HL-60/S4 treated with phorbol 12-myristate 13-acetate at 8.2 ng/mL for 4 days and 3 days (cell line): ENCODE data around the gene ALG8.
"Not testable (repeated sequence)": the region's sequence is repeated elsewhere in the genome, so short reads cannot be mapped to it uniquely, and the experiment has no call there.

Source experiments
- in situ Hi-C: fragments of 300-500 bp; cut with MboI; formaldehyde crosslinking; loops from 2 replicates; pipeline ENCODE4 v1.15.0; 2022; ENCODE audit warnings: low sequenced_read_pairs

ALG8 gene

DNA sequence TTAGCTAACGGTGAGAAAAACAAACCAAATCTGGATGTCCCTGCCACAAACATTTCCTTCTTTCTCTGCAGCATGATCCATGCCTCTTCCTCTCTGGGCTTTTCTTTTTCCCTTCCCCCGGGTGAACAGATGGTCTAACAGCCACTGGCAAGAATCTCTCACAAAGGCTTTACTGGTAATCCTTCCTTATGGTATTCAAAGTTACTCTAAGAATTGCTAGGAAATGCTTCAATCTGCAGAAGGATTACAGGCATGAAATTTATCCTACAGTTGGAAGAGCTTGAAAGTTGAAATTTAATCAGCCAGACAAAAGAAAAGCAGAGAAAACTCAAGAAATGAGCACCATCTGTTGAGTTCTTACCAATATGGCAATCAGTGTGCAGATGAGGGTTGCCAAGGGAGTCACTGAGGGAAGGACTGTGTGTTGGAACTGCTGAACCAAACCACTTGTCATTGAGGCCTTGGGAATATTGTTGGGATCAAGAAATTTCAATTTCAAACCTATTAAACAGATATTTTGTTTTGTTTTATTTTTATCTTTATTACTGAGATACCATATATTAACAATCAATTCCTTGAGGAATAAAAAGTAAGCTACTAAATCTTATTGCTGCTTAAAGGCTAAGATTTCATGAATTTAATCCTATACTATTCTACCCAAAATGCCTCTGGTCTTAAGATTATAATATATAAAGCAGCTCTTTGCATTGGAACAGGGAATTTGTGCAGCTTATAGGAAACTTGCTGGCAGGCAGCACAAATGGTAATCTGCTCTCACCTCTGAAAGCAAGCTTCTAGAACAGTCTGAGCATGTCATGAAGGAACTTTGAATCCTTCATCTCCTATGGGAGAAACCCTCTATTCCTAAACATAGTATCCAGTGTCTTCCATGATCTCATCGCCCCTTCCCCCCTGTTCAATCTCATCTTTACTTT lies 30.1 kb downstream of the ALG8 start:
- in situ Hi-C loops: no loop called here

DNA sequence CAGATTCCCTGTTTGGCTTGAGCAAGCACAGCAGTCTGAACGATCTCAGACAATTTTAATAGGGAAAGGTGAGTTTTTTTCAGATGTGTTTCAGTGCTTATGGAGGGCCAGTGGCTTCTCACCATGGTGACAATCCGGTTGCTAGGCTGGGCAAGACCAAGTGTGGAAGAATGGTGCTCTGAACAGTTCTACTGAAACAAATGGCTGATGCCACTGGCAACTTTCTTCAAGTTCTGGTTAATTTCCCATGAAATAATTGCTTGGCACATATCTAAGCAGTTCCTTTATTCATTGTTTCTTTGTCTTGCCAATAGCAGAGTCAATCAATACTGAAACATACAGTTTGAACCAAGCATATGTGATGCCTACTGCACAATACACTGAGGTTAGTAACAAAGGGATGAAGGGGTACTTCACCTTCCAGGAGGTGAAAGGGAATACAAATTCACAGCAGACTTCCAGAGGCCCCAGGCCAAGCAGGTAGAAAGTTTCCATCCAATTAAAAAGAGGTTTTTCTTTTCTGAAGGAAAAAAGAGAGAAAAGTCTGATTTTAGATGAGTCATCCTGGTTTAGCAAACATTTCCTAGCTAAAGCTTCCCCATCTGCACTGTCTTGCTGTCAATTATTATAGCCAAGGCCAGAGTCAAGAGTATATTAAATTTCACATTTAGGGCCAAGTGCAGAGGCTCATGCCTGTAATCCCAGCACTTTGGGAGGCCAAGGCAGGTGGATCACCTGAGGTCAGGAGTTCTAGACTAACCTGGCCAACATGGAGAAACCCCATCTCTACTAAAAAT lies 38.6 kb downstream of the ALG8 start:
- in situ Hi-C loops: no loop called here

DNA sequence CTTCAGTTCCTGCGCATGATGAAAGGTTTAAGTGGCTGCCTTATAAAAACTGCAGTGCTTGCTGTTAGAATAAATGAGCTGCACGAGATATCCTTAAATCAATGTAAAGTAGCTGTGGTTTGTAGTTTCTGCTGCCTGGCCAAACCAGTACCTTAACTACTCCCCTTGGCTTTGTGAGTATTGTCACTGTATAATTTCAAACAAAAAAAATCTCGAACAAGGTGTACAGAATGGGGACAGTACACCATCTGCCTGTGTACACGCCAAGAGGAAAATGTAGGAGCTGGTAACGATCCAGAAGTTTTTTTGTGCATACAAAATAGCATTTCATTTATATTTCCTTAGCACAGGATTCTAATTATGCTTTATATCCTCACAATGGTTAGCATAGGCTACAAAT lies 39.2 kb downstream of the ALG8 start:
- in situ Hi-C loops: no loop called here

DNA sequence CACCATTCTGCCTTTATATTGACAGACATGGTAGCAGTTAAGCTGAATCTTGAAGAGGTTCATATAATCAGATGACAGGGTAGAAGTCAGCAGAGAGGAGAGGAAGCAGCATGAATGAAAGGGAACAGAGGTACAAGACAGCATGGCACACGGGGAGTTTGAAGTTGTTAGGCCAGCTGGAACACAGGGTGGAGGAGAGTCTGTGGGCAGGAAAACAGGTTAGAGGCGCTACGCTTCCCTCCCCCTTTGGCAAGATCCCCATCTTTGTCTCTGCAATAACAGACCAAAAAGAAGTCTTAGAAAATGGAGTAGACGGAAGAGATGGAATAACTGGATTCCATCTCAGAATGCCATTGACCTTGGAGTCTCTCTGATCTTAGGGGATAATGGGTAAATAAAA lies 39.8 kb downstream of the ALG8 start:
- in situ Hi-C loops: no loop called here

DNA sequence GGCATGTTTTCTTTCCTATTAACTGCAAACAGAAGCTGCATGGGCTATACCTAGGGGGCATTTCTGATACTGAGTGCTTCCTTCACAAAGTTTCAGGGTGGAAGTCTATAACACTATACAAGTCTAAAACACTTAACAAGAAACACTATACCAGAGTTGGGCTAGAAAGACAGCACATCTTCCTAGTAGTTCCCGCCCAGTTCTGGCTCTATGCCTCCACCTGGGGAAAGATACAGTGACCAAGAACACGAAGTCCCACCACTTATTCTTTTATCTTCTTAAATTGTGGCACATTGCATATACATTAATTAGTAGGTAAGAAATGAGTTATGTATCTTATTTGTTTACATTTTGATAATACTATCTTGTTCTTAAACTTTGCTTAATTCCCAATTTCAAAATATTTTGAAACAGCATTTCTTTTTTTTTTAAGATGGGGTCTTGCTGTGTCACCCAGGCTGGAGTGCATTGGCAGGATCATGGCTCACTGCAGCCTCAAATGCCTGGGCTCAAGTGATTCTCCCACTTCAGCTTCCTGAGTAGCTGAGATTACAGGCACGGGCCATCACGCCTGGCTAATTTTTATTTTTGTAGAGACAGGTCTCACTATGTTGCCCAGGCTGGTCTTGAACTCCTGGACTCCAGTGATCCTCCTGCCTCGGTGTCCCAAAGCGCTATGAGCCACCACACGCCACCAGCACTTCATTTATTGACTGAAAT lies 41.6 kb downstream of the ALG8 start:
- in situ Hi-C loops: no loop called here

DNA sequence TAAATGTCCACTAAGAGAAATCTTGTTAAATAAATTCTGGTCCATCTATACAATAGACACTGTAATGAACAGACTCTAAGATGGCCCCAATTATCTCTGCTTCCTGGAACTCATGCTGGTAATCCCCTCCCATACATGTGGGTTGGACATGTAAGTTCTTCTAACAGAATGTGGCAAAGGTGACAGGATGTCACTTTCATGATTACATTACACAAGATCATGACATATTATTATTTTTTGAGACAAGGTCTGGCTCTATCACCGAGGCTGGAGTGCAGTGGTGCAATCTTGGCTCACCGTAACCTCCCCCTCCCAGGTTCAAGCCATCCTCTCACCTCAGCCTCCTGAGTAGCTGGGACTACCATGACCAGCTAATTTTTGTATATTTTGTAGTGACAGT lies 45.2 kb downstream of the ALG8 start:
- in situ Hi-C loops: no loop called here

DNA sequence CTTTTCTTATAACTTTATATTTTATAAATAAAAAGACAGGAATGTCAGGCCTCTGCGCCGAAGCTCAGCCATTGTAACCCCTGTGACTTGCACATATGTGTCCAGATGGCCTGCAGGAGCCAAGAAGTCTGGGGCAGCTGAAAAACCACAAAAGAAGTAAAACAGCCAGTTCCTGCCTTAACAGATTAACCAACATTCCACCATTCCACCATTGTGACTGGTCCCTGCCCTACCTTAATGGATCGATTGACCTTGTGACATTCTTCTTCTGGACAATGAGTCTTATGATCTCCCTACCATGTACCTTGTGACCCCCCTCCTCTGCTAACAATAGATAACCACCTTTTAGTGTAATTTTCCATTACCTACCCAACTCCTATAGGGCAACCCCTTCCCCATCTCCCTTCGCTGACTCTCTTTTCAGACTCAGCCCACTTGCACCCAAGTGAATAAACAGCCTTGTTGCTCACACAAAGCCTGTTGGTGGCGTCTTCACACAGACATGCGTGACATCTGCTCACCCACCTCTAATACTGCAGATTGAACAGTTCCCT lies 52.8 kb downstream of the ALG8 start:
- in situ Hi-C loops: not testable (repeated sequence)

DNA sequence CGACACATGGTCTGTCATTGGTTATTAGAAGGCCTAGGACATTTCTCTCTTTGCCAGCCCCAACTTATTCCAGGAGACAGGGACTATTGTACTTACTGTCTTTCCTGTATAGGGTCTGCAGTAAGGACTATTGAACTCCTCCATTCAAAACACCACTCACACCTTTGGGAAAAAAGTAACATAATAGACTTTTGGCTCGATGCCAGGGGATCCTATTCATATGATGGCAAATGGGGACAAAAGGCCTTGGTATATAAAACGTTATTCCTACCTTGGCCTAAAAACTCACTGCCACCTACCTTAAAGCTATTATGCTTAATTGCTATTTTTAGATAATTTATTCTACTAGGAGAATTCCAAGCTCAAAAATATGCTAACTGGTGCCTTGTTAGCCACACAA lies 53.5 kb downstream of the ALG8 start:
- in situ Hi-C loops: no loop called here

DNA sequence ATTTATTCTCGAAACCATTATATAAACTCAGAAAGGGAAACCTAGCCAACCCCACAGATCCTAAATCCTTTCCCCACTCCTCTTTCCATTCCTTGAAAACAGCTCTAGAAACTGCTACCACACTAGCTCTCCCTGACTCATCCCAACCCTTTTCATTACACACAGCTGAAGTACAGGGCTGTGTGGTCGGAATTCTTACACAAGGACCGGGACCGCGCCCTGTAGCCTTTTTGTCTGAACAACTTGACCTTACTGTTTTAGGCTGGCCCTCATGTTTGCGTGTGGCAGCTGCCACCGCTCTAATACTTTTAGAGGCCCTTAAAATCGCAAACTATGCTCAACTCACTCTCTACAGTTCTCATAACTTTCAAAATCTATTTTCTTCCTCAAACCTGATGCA lies 54.9 kb downstream of the ALG8 start:
- in situ Hi-C loops: not testable (repeated sequence)

DNA sequence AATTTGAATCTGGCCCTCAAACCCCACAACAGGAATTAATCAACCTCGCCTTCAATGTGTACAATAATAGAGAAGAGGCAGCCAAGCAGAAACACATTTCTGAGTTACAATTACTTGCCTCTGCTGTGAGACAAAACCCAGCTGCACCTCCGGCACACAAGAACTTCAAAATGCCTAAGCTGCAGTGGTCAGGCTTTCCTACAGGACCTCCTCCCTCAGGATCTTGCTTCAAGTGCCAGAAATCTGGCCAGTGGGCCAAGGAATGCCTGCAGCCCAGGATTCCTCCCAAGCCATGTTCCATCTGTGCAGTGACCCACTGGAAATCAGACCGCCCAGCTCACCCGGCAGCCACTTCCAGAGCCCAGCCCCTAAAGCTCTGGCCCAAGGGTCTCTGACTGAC lies 56.4 kb downstream of the ALG8 start:
- in situ Hi-C loops: no loop called here

DNA sequence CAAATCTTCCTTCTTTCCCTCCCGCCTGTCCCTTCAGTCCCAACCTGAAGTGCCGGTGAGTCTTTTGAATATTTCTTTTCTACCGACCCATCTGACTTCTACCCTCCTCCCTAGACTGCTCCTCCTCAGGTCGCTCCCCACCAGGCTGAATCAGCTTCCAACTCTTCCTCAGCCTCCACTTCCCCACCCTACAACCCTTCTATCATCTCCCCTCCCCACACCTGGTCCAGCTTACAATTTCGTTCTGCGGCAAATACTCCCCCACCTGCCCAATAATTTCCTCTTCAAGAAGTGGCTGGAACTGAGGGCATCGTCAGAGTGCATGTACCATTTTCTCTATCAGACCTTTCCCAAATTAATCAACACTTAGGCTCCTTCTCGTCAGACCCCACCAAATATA lies 57.3 kb downstream of the ALG8 start:
- in situ Hi-C loops: no loop called here

DNA sequence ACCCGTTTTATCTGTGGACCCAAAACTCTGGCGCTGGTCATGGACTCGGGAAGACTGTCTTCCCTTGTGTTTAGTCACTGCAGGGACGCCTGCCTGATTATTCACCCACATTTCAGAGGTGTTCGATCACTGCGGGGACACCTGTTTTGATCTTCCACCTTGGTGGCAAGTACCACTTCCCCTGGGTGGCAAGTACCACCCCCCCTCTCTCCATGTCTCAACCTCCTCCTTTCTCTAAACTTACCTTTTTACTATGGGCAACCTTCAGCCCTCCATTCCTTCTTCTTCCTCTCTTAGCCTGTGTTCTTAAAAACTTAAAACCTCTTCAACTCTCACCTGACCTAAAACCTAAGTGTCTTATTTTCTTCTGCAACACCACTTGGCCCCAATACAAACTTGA lies 57.8 kb downstream of the ALG8 start:
- in situ Hi-C loops: no loop called here

DNA sequence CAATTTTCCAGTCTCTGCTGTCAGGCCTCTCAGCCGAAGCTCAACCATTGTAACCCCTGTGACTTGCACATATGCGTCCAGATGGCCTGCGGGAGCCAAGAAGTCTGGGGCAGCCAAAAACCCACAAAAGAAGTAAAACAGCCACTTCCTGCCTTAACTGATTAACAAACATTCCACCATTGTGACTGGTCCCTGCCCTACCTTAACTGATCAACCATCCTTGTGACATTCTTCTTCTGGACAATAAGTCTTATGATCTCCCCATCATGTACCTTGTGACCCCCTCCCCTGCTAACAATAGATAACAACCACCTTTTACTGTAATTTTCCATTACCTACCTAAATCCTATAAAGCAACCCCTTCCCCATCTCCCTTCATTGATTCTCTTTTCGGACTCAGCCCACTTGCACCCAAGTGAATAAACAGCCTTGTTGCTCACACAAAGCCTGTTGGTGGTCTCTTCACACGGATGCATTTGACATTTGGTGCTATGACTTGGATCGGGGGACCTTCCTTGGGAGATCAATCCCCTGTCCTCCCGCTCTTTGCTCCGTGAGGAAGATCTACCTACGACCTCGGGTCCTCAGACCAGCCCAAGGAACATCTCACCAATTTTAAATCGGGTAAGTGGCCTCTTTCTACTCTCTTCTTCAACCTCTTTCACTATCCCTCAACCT lies 58.5 kb downstream of the ALG8 start:
- in situ Hi-C loops: no loop called here

DNA sequence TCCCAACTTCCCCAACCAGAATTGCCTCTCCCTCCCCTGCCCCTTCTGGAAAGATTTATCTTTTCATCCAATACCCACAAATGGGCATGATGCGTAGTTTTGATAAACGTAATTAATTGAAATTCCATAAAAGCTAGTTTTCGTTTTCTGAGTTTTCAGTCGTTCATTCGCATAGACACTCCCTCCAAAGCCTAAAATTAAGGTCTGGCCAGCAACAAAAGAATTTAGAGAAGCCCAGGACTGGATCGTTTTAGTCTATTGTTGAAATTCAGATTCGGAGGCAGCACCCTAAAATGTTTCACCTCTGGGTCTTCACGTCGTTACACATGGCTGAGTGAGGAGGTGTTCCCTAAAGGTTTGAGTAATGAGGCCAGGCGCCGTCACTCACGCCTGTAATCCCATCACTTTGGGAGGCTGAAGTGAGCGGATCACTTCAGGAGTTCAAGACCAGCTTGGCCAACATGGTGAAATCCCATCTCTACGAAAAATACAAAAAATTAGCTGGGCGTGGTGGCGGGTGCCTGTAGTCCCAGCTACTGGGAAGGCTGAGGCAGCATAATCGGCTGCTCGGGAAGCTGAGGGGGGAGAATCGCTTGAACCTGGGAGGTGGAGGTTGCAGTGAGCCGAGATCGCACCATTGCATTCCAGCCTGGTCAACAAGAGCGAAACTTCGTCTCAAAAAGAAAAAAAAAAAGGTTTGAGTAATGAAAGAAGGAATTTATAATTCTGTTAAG lies 59.2 kb downstream of the ALG8 start:
- in situ Hi-C loops: no loop called here

DNA sequence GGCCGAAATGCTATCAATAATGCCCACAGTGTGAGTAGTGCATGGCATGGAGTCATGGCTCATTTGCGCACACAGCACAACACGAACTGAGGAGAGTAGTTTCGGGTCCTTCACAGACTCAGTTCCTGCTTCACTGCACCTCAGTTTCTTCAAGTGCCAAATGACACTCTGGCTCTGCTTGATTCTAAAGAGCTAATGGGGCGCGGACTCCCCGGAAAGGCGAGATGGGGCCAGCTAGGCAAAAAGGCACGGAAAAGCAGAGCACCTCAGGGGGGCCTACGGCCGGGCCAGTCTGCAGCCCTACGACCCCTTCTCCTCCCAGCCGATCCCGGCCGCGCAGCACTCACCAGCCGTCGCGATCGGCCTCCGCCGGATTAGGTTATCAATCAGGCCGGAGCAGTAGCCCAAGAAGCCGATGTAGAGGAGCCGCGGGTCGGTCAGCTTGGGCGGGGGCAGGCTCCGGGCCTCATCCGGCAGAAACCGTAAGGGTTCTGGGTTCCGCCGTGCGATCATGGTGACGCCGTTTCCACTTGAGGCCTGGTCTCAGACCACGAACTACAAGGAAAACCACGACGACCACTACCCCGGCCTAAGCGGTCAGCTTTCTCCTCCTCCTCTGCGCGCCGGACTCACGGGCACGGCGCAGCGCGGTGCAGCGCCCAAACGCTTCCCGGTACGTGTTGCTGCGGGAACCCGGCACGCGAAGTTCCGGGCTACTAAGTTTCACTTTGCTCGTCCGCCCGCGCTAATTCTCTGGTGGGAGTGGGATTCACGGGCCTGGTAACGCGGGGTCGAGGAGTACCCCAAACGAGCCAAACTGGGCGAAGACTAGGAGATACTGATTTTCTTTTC lies 60.0 kb downstream of the ALG8 start, which contains the start of gene NDUFC2:
NDUFC2 (minus strand) TSS at position 631 of the 852 bp plus-strand sequence; CDS start at position 513, 118 bp downstream.
- in situ Hi-C loops: no loop called here

DNA sequence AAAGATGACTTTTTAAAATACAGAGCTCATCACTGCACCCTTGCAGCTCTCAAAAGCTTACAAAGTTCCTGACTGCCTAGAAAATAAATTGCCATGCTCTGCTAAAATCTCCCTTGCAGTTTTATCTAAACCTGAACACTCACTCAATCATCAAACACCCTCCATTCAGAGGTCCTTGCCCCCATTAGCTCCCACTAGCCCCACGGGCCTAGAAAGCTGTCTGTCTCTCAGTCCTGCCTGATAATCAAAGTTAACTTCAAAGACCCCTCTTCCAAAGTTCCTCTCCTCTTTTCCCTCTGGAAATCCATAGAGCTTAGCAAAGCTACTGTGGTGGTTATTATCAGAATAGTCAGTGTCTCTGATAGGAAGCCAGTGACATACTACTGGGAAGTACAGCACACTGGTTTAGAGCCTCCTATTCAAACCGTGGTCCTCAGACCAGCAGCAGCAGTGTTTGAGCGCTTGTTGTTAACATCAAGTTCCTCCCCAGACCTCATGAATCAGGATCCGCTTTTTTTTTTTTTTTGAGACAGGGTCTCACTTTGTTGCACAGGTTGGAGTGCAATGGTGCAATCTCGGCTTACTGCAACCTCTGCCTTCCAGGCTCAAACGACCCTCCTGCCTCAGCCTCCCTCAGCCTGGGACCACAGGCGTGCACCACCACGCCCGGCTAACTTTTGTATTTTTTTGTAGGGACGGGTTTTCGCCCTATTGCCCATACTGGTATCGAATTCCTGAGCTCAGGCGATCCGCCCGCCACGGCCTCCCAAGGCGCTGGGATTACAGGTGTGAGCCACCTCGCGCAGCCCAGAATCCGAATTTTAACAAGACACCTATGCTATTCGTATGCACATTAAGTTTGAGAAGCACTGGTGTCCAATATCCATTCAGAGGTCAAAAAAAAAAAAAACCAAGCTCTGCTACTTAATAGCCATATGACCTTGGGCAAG lies 60.9 kb downstream of the ALG8 start:
- in situ Hi-C loops: no loop called here

DNA sequence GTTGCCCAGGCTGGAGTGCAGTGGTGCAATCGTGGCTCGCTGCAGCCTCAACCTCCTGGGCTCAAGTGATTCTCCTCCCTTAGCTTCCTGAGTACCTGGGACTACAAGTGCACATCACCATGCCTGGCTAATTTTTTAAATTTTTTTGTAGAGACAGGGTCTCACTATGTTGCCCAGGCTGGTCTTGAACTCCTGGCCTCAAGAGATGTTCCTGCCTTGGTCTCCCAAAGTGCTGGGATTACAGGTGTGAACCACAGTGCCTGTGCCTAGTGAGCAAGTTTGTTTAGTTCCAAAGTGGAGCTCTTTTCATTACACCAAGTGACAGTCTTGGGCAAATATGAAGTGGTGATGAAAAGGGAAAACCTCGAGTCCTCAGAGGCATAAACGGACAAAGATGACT lies 61.8 kb downstream of the ALG8 start:
- in situ Hi-C loops: not testable (repeated sequence)
